ENCODE data around the gene IAPP.
"Not testable (repeated sequence)": the region's sequence is repeated elsewhere in the genome, so short reads cannot be mapped to it uniquely, and the experiment has no call there.

IAPP gene

DNA sequence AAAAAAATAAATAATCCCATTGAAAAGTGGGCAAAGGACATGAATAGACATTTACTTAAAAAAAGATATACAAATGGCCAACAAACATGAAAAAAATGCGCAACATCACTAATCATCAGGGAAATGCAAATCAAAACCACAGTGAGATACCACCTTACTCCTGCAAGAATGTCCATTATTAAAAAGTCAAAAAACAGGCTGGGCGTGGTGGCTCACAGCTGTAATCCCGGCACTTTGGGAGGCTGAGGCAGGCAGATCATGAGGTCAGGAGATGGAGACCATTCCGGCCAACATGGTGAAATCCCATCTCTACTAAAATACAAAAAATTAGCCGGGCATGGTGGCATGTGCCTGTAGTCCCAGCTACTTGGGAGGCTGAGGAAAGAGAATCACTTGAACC, 8.6 kb downstream of the IAPP start:
- not testable (repeated sequence) for DNase-seq

GRCh38 chr12:21384261-21384660, 11.6 kb downstream of the IAPP start:
- DNase-seq, result no peak

DNA sequence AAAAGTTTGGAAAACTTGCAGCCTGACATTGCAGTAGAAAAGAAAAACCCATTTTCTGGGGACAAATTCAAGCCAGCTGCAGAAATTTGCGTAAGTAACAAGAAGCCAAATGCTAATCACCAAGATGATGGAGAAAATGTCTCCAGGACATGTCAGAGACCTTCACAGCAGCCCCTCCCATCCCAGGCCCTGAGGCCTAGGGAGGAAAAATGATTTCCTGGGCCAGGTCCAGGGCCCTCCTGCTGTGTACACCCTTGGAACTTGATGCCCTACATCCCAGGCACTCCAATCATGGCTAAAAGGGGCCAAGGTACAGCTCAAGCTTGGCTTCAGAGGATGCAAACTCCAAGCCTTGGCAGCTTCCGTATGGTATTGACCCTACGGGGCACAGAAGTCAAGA, 14.5 kb downstream of the IAPP start:
- DNase-seq, result no peak

- DNase-seq, result no peak
Observed at GRCh38 chr12:21392384-21392783, 19.7 kb downstream of the IAPP start.

- not testable (repeated sequence) for DNase-seq
Observed at GRCh38 chr12:21394828-21395626, 22.3 kb downstream of the IAPP start.

GRCh38 chr12:21413369-21414277, 40.9 kb downstream of the IAPP start:
- DNase-seq, result no peak

DNA sequence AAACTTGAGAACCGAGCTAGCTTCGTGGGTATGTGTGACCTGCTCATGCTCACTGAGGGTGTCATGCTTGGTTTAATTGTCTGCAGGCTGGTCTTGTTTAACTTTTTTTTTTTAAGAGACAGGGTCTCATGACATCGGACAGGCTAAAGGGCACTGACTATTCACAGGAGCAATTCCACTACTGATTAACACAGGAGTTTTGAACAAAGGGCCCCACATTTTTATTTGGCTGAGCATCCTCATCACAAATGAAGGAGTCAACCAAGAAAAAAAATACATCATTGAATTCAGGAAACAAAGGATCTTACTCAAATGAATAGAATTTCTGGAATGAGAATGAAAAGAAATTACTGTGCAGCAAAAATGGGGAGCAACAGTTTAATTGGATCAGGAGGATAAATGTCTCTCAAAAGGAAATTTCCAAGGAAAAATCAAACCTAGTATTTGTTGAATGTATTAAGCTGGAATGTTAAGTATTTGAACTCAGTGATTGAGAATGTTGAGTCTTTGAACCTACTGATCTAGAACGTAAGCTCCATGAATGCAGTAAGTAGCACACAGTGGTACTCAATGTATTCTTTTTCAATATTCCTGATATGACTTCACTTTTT, 43.9 kb downstream of the IAPP start:
- DNase-seq, result no peak

DNA sequence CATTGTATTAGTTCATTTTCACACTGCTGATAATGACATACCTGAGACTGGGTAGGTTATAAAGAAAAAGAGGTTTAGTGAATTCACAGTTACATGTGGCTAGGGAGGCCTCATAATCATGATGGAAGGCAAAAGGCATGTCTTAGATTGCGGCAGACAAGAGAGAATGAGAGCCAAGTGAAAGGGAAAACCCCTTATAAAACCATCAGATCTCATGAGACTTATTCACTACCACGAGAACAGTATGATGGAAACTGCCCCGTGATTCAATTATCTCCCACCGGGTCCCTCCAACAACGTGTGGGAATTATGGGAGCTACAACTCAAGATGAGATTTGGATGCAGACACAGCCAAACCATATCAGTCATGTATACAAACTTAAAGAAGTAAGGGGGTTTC, 45.7 kb downstream of the IAPP start:
- not testable (repeated sequence) for DNase-seq

DNA sequence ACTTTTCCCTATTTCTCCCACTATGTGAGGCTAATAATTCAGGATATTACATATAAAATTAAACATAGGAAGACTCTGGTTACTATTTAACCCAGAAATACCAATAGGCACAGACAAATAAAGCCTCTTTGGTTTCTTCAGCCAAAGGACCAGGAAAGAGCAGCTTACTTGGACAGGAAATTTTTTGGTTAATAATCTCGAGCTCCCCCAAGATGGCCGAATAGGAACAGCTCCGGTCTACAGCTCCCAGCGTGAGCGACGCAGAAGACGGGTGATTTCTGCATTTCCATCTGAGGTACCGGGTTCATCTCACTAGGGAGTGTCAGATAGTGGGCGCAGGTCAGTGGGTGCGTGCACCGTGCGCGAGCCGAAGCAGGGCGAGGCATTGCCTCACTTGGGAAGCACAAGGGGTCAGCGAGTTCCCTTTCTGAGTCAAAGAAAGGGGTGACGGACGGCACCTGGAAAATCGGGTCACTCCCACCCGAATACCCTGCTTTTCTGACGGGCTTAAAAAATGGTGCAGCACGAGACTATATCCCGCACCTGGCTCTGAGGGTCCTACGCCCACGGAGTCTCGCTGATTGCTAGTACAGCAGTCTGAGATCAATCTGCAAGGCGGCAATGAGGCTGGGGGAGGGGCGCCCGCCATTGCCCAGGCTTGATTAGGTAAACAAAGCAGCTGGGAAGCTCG, 46.5 kb downstream of the IAPP start:
- not testable (repeated sequence) for DNase-seq

GRCh38 chr12:21428241-21428640, 55.5 kb downstream of the IAPP start:
- no peak for DNase-seq

Data from activated gamma-delta T cell (primary cell).